Measurements from ENCODE around the gene ZBTB2. TPM values are rescaled to one million over a fixed set of nuclear protein-coding genes. Genes with fewer than 3 reads are reported as not detected.
"Not testable (repeated sequence)": the region's sequence is repeated elsewhere in the genome, so short reads cannot be mapped to it uniquely, and the experiment has no call there.

The ZBTB2 gene
- total RNA-seq, 4 donors from 2014 or later, result 11.4 to 15.1 (median 12.4) TPM

DNA sequence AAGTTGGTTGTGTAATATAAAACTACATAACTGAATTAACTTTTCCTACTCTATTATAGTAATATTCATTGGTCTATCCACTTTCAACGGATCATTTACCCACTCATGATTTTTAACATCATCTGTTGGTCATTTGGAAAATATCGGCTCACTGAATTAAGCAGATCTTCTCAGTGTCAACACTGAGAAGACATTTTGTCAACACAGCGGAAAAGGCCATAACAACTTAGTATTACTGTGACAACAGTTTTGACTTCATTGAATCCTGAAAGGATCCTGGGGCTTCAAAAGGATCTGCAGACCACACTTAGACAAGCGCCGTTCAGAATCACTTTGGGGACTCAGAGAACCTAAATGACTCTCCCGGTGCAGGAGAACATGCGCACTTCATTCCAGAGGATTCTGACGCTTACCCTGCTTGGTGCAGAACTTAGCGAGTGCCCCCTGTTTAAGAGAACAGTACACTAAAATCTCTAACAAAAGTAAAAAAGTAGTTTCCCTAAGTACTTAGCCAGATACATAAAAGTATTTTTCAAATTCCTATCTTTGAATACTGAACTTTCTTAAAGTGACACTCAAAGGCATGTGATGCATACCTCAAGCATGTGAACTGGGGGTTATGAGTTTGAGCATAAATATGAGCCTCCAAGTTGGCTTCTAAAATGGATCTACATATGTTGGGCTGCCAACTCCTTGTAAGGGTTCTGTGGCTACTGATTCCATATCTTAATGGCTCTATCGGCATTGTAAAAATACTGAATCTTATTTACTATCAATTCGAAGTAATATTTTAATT is 4.0 kb downstream of the ZBTB2 start:
- peaks cover 4 to 43% (median 4%) of the 10 kb centered on the region in 3 donors for H3K4me1 ChIP-seq
- no peak for ATAC-seq
- H3K27me3 ChIP-seq, result no peaks in the 10 kb centered on the region
- TF ChIP-seq CTCF (IDR thresholded peaks at IDR 0.05), result no peak
- no peak for TF ChIP-seq POLR2A (IDR thresholded peaks at IDR 0.05)
- TF ChIP-seq EP300 (IDR thresholded peaks at IDR 0.05), result no peak
- TF ChIP-seq POLR2AphosphoS5 (IDR thresholded peaks at IDR 0.05), result no peak
- peaks cover 0 to 6% of the 10 kb centered on the region in 2 donors for H3K36me3 ChIP-seq
- H3K27ac ChIP-seq, result peak overlapping the region in 3 of 4 donors; percentile 22 to 100 (median 100)
- H3K4me3 ChIP-seq, result no peak overlapping the region
- H3K9me3 ChIP-seq, result no peaks in the 10 kb centered on the region
- WGBS, 2 donors (ENCODE audit: low coverage in 1 of 2), result 74 to 89% methylated on average over 6 to 11 of the region's 11 CpGs

DNA sequence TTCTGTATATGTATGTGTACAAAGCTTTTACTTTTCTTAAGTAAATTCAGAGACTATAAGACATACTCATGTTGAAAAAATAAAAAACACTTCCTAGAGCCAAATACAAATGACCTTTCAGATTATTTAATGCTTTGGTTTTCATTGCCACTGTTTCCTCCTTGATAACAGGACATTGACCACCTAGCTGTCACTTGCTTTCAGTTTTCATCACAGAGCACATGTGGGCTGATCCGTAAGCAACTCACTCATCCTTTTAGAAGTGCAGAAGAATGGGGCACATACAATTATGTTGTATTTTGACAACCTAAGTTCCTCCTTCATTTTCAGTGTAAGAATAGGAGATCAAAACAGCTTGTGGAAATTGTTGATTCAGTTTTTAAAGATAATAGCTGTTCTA is 6.2 kb downstream of the ZBTB2 start:
- no peak overlapping the region for H3K27ac ChIP-seq
- H3K4me1 ChIP-seq, result peaks cover 0 to 49% (median 4%) of the 10 kb centered on the region in 3 donors
- no peak overlapping the region for H3K4me3 ChIP-seq
- ATAC-seq, result no peak
- 75 to 80% methylated on average over 1 of the region's 1 CpG for WGBS, 2 donors (ENCODE audit: low coverage in 1 of 2)
- no peaks in the 10 kb centered on the region for H3K9me3 ChIP-seq
- TF ChIP-seq POLR2A (IDR thresholded peaks at IDR 0.05) (no peak), POLR2AphosphoS5 (IDR thresholded peaks at IDR 0.05) (no peak), EP300 (IDR thresholded peaks at IDR 0.05) (no peak), CTCF (IDR thresholded peaks at IDR 0.05) (no peak)
- peaks cover 0 to 6% of the 10 kb centered on the region in 2 donors for H3K36me3 ChIP-seq
- H3K27me3 ChIP-seq, result no peaks in the 10 kb centered on the region

- Histone ChIP-seq H3K4me3 (no peak overlapping the region), H3K4me1 (peaks cover 0 to 47% (median 4%) of the 10 kb centered on the region in 3 donors), H3K27ac (no peak overlapping the region), H3K36me3 (peaks cover 0 to 6% of the 10 kb centered on the region in 2 donors), H3K27me3 (no peaks in the 10 kb centered on the region), H3K9me3 (no peaks in the 10 kb centered on the region)
- 69 to 93% methylated on average over 3 to 5 of the region's 5 CpGs for WGBS, 2 donors (ENCODE audit: low coverage in 1 of 2)
- ATAC-seq, result no peak
- no peak for TF ChIP-seq EP300 (IDR thresholded peaks at IDR 0.05)
- TF ChIP-seq CTCF (IDR thresholded peaks at IDR 0.05), result no peak
- no peak for TF ChIP-seq POLR2AphosphoS5 (IDR thresholded peaks at IDR 0.05)
- TF ChIP-seq POLR2A (IDR thresholded peaks at IDR 0.05), result no peak
These were observed 7.2 kb downstream of the ZBTB2 start for GRCh38 chr6:151384151-151384550.

DNA sequence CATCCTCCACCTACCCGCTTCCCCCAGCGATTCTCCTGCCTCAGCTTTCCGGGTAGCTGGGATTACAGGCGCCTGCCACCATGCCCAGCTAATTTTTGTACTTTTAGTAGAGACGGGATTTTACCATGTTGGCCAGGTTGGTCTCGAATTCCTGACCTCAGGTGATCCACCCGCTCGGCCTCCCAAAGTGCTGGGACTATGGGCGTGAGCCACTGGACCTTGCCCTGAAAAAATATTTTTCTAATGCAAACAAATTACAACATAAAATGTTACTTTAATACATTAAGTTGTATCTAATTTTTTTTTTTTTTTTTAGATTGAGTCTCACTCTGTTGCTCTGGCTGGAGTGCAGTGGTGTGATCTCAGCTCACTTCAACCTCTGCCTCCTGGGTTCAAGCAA is 8.7 kb downstream of the ZBTB2 start:
- H3K27me3 ChIP-seq, ATAC-seq, H3K36me3 ChIP-seq, H3K27ac ChIP-seq, H3K9me3 ChIP-seq, H3K4me3 ChIP-seq: not testable (repeated sequence)
- H3K4me1 ChIP-seq, result peaks cover 0 to 32% (median 0%) of the 10 kb centered on the region in 3 donors
- WGBS, 2 donors (ENCODE audit: low coverage in 1 of 2), result 100% methylated on average over 2 to 8 of the region's 9 CpGs

DNA sequence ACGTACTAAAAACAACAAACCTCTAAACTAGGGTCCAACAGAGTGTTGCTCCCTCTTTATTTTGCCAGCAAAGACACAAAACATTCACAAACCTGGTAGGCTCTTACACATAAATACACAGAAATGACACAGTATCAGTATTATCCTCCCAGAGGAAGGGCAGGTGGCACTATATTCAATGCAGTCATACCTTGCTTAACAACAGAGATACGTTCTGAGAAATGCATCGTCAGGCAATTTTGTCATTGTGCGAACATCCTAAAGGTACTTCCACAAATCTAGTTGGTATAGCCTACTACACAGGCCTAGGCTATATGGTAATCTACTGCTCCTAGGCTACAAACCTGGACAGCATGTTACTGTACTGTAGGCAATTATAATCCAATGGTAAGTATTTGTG is 9.6 kb downstream of the ZBTB2 start:
- Histone ChIP-seq H3K27ac (no peak overlapping the region), H3K4me3 (no peak overlapping the region), H3K9me3 (no peaks in the 10 kb centered on the region), H3K4me1 (peaks cover 0 to 26% (median 0%) of the 10 kb centered on the region in 3 donors), H3K36me3 (peaks cover 0 to 6% of the 10 kb centered on the region in 2 donors), H3K27me3 (no peaks in the 10 kb centered on the region)
- TF ChIP-seq EP300 (IDR thresholded peaks at IDR 0.05), result no peak
- no peak for TF ChIP-seq CTCF (IDR thresholded peaks at IDR 0.05)
- TF ChIP-seq POLR2A (IDR thresholded peaks at IDR 0.05), result no peak
- no peak for TF ChIP-seq POLR2AphosphoS5 (IDR thresholded peaks at IDR 0.05)
- WGBS, 2 donors (ENCODE audit: low coverage in 1 of 2), result 82 to 90% methylated on average over 4 of the region's 4 CpGs
- ATAC-seq, result no peak
